ENCODE measurements around the gene SPC24. TPM values are rescaled to one million over a fixed set of nuclear protein-coding genes. Genes with fewer than 3 reads are reported as not detected.

Gene SPC24
- total RNA-seq, 2 donors from 2014 or later = 35.4 to 50.0 TPM

- no peak for DNase-seq
- no peak overlapping the region for H3K4me3 ChIP-seq (ENCODE audit: low read length)
- H3K4me1 ChIP-seq (ENCODE audit: control insufficient read depth, insufficient read depth, low read length) = no peaks in the 10 kb centered on the region
- H3K27ac ChIP-seq (ENCODE audit: low read depth, low read length) = no peak overlapping the region
- no peak overlapping the region for H3K27ac Mint-ChIP-seq
- H3K9ac ChIP-seq (ENCODE audit: extremely low read depth, low read length, poor library complexity, severe bottlenecking) = no peak overlapping the region
- WGBS, 2 experiments (ENCODE audit: insufficient coverage in 1 of 2, insufficient read length in 1 of 2) = 94 to 96% methylated on average over 16 to 18 of the region's 18 CpGs
- no peaks in the 10 kb centered on the region for H3K4me1 Mint-ChIP-seq
- peaks cover 59% of the 10 kb centered on the region for H3K36me3 Mint-ChIP-seq (ENCODE audit: low read depth)
- no peaks in the 10 kb centered on the region for H3K9me3 ChIP-seq (ENCODE audit: control insufficient read depth, low read length)
- no peak for TF ChIP-seq CTCF (conservative IDR thresholded peaks at IDR 0.05)
- no peak overlapping the region for H3K4me3 Mint-ChIP-seq
- no peaks in the 10 kb centered on the region for H3K27me3 ChIP-seq (ENCODE audit: control insufficient read depth, insufficient read depth, low read length, poor library complexity, severe bottlenecking)
- H3K9me3 Mint-ChIP-seq = no peaks in the 10 kb centered on the region
- H3K36me3 ChIP-seq (ENCODE audit: control insufficient read depth, insufficient read depth, low read length) = peaks cover 31% of the 10 kb centered on the region
- H3K27me3 Mint-ChIP-seq (ENCODE audit: insufficient read depth) = no peaks in the 10 kb centered on the region
Observed at GRCh38 chr19:11176466-11177193, 21.0 kb upstream of the SPC24 start.

DNA sequence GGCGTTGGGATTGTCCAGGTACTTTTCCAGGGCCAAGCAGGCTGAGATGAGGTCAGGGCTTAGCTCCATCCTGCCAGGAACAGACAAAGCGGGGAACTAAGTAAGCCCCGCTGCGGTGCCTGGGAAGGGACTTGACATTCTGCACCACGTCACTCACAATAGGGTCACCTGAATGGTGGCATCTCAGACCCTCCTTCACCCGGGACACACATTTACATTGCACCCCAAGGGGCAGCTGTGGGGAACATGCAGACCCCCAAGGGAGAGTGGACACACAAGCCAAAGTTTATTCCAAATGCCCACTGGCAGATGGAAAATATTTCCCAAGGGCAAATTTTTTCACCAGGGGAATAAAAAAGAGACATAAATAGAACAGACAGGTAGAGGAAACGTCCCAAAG lies 20.3 kb upstream of the SPC24 start:
- H3K27ac ChIP-seq (ENCODE audit: low read depth, low read length) = no peak overlapping the region
- H3K27me3 ChIP-seq (ENCODE audit: control insufficient read depth, insufficient read depth, low read length, poor library complexity, severe bottlenecking) = no peaks in the 10 kb centered on the region
- Mint-ChIP-seq H3K27ac (no peak overlapping the region), H3K4me3 (no peak overlapping the region), H3K36me3 (ENCODE audit: low read depth) (peaks cover 54% of the 10 kb centered on the region), H3K9me3 (no peaks in the 10 kb centered on the region), H3K4me1 (no peaks in the 10 kb centered on the region), H3K27me3 (ENCODE audit: insufficient read depth) (no peaks in the 10 kb centered on the region)
- no peak overlapping the region for H3K9ac ChIP-seq (ENCODE audit: extremely low read depth, low read length, poor library complexity, severe bottlenecking)
- no peaks in the 10 kb centered on the region for H3K9me3 ChIP-seq (ENCODE audit: control insufficient read depth, low read length)
- H3K4me3 ChIP-seq (ENCODE audit: low read length) = no peak overlapping the region
- peaks cover 31% of the 10 kb centered on the region for H3K36me3 ChIP-seq (ENCODE audit: control insufficient read depth, insufficient read depth, low read length)
- no peak for DNase-seq
- no peak for TF ChIP-seq CTCF (conservative IDR thresholded peaks at IDR 0.05)
- no peaks in the 10 kb centered on the region for H3K4me1 ChIP-seq (ENCODE audit: control insufficient read depth, insufficient read depth, low read length)
- WGBS, 2 experiments (ENCODE audit: insufficient coverage in 1 of 2, insufficient read length in 1 of 2) = 76 to 91% methylated on average over 5 to 7 of the region's 7 CpGs

GRCh38 chr19:11174336-11174735 lies 18.8 kb upstream of the SPC24 start:
- Mint-ChIP-seq H3K9me3 (no peaks in the 10 kb centered on the region), H3K4me3 (no peak overlapping the region), H3K27ac (no peak overlapping the region), H3K4me1 (no peaks in the 10 kb centered on the region), H3K27me3 (ENCODE audit: insufficient read depth) (no peaks in the 10 kb centered on the region), H3K36me3 (ENCODE audit: low read depth) (peaks cover 63% of the 10 kb centered on the region)
- TF ChIP-seq CTCF (conservative IDR thresholded peaks at IDR 0.05) = no peak
- DNase-seq = no peak
- Histone ChIP-seq H3K4me1 (ENCODE audit: control insufficient read depth, insufficient read depth, low read length) (no peaks in the 10 kb centered on the region), H3K4me3 (ENCODE audit: low read length) (no peak overlapping the region), H3K9ac (ENCODE audit: extremely low read depth, low read length, poor library complexity, severe bottlenecking) (no peak overlapping the region), H3K27ac (ENCODE audit: low read depth, low read length) (no peak overlapping the region), H3K27me3 (ENCODE audit: control insufficient read depth, insufficient read depth, low read length, poor library complexity, severe bottlenecking) (no peaks in the 10 kb centered on the region), H3K36me3 (ENCODE audit: control insufficient read depth, insufficient read depth, low read length) (peaks cover 39% of the 10 kb centered on the region), H3K9me3 (ENCODE audit: control insufficient read depth, low read length) (no peaks in the 10 kb centered on the region)
- WGBS, 2 experiments (ENCODE audit: insufficient coverage in 1 of 2, insufficient read length in 1 of 2) = 96 to 97% methylated on average over 25 to 27 of the region's 27 CpGs
